Measurements from ENCODE around the gene EIF4H. TPM values are rescaled to one million over a fixed set of nuclear protein-coding genes. Genes with fewer than 3 reads are reported as not detected.

Gene EIF4H
- total RNA-seq, 1 donor from 2014 or later: 361 TPM

DNA sequence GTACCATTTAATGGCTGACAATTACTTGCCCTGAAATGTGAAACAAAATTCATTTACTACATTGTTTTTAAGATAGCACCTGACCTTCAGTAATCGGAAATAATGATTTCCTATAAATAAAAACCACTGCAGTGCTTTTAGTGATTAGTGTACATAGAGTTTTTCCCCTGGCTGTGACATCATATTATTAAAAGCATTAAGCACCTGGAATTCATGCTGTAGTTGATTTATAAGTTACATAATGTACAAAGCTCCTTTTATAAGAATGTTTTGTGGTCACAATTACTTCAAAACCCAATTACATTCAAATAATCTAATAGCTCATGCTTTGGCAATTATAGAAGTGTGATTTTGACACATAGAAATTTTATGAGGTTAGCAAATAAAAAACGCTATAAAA lies 44.3 kb upstream of the EIF4H start:
- DNase-seq (ENCODE audit: low read depth) (no peak), FAIRE-seq (no peak)
- Histone ChIP-seq H2AFZ (ENCODE audit: low read depth, low read length) (no peak overlapping the region), H3K79me2 (ENCODE audit: insufficient read depth, low read length) (no peaks in the 10 kb centered on the region), H3K36me3 (ENCODE audit: insufficient read depth, low read length) (no peaks in the 10 kb centered on the region), H3K9me3 (ENCODE audit: insufficient read depth, low read depth, low read length) (no peaks in the 10 kb centered on the region), H3K4me3 (ENCODE audit: insufficient read depth, low read depth, low read length) (no peak overlapping the region), H4K20me1 (ENCODE audit: insufficient read depth, low read length) (no peaks in the 10 kb centered on the region), H3K27me3 (ENCODE audit: insufficient read depth, low read length) (no peaks in the 10 kb centered on the region), H3K4me1 (ENCODE audit: insufficient read depth, low read length) (no peaks in the 10 kb centered on the region), H3K4me2 (ENCODE audit: low read length) (no peak overlapping the region), H3K27ac (ENCODE audit: low read depth, low read length) (no peak overlapping the region), H3K9ac (ENCODE audit: low read length) (no peak overlapping the region)
- no peak overlapping the region for H3K4me3 Mint-ChIP-seq (ENCODE audit: unreplicated experiment)
- no peaks in the 10 kb centered on the region for H3K9me3 Mint-ChIP-seq (ENCODE audit: unreplicated experiment)
- TF ChIP-seq, protein P1, sequence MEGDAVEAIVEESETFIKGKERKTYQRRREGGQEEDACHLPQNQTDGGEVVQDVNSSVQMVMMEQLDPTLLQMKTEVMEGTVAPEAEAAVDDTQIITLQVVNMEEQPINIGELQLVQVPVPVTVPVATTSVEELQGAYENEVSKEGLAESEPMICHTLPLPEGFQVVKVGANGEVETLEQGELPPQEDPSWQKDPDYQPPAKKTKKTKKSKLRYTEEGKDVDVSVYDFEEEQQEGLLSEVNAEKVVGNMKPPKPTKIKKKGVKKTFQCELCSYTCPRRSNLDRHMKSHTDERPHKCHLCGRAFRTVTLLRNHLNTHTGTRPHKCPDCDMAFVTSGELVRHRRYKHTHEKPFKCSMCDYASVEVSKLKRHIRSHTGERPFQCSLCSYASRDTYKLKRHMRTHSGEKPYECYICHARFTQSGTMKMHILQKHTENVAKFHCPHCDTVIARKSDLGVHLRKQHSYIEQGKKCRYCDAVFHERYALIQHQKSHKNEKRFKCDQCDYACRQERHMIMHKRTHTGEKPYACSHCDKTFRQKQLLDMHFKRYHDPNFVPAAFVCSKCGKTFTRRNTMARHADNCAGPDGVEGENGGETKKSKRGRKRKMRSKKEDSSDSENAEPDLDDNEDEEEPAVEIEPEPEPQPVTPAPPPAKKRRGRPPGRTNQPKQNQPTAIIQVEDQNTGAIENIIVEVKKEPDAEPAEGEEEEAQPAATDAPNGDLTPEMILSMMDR (IDR thresholded peaks at IDR 0.05; ENCODE audit: insufficient read depth, low read depth, low read length): no peak
- TF ChIP-seq EZH2 (IDR thresholded peaks at IDR 0.05; ENCODE audit: insufficient read depth, low read length): no peak
- H3K27ac Mint-ChIP-seq (ENCODE audit: unreplicated experiment): no peak overlapping the region
- no peaks in the 10 kb centered on the region for H3K27me3 Mint-ChIP-seq (ENCODE audit: low read depth, unreplicated experiment)
- no peaks in the 10 kb centered on the region for H3K4me1 Mint-ChIP-seq (ENCODE audit: low read depth, unreplicated experiment)
- H3K36me3 Mint-ChIP-seq (ENCODE audit: low read depth, unreplicated experiment): peaks cover 1% of the 10 kb centered on the region

DNA sequence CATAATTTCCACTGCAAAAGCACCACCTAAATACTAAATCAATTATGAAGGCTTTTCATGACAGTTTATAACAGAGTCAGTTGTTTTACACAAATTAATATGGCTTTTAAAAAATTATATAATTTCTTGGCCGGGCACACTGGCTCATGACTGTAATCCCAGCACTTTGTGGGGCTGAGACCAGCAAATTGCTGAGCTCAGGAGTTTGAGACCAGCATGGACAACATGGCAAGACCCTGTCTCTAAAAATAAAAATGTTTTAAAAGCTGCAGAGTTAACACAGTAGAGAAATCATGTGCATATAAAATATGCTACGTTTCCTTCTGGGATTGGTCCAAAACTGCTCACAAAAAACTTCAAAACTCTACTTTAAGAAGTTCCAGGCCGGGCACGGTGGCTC lies 43.6 kb upstream of the EIF4H start:
- H3K27me3 ChIP-seq (ENCODE audit: insufficient read depth, low read length): no peaks in the 10 kb centered on the region
- H3K27ac ChIP-seq (ENCODE audit: low read depth, low read length): no peak overlapping the region
- TF ChIP-seq, protein P1 (IDR thresholded peaks at IDR 0.05; ENCODE audit: insufficient read depth, low read depth, low read length): no peak
- no peak for TF ChIP-seq EZH2 (IDR thresholded peaks at IDR 0.05; ENCODE audit: insufficient read depth, low read length)
- Mint-ChIP-seq H3K9me3 (ENCODE audit: unreplicated experiment) (no peaks in the 10 kb centered on the region), H3K36me3 (ENCODE audit: low read depth, unreplicated experiment) (peaks cover 1% of the 10 kb centered on the region), H3K27ac (ENCODE audit: unreplicated experiment) (no peak overlapping the region), H3K27me3 (ENCODE audit: low read depth, unreplicated experiment) (no peaks in the 10 kb centered on the region), H3K4me1 (ENCODE audit: low read depth, unreplicated experiment) (no peaks in the 10 kb centered on the region), H3K4me3 (ENCODE audit: unreplicated experiment) (no peak overlapping the region)
- no peaks in the 10 kb centered on the region for H3K9me3 ChIP-seq (ENCODE audit: insufficient read depth, low read depth, low read length)
- H4K20me1 ChIP-seq (ENCODE audit: insufficient read depth, low read length): no peaks in the 10 kb centered on the region
- no peak overlapping the region for H3K9ac ChIP-seq (ENCODE audit: low read length)
- FAIRE-seq (no peak), DNase-seq (ENCODE audit: low read depth) (no peak)
- H3K4me1 ChIP-seq (ENCODE audit: insufficient read depth, low read length): no peaks in the 10 kb centered on the region
- no peak overlapping the region for H2AFZ ChIP-seq (ENCODE audit: low read depth, low read length)
- no peaks in the 10 kb centered on the region for H3K36me3 ChIP-seq (ENCODE audit: insufficient read depth, low read length)
- H3K4me3 ChIP-seq (ENCODE audit: insufficient read depth, low read depth, low read length): no peak overlapping the region
- no peak overlapping the region for H3K4me2 ChIP-seq (ENCODE audit: low read length)
- H3K79me2 ChIP-seq (ENCODE audit: insufficient read depth, low read length): no peaks in the 10 kb centered on the region

DNA sequence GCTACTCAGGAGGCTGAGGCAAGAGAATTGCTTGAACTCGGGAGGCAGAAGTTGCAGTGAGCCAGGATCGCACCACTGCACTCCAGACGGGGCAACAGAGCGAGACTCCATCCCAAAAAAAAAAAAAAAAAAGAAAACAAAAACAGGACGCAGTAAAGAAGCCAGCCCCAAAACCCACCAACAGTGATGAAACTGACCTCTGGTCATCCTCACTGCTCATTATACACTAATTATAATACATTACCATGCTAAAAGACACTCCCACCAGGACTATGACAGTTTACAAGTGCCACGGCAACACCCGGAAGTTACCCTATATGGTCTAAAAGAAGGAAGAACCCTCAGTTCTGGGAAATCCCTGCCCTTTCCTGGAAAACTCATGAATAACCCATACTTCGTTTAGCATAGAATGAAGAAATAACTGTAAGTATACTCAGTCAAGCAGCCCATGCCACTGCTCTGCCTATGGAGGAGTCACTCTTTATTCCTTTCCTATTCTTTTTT lies 40.0 kb upstream of the EIF4H start:
- no peaks in the 10 kb centered on the region for H3K36me3 ChIP-seq (ENCODE audit: insufficient read depth, low read length)
- no peaks in the 10 kb centered on the region for H4K20me1 ChIP-seq (ENCODE audit: insufficient read depth, low read length)
- no peaks in the 10 kb centered on the region for H3K4me1 Mint-ChIP-seq (ENCODE audit: low read depth, unreplicated experiment)
- no peak for FAIRE-seq
- H2AFZ ChIP-seq (ENCODE audit: low read depth, low read length): no peak overlapping the region
- H3K4me1 ChIP-seq (ENCODE audit: insufficient read depth, low read length): no peaks in the 10 kb centered on the region
- no peak overlapping the region for H3K27ac Mint-ChIP-seq (ENCODE audit: unreplicated experiment)
- H3K27ac ChIP-seq (ENCODE audit: low read depth, low read length): no peak overlapping the region
- H3K9me3 Mint-ChIP-seq (ENCODE audit: unreplicated experiment): no peaks in the 10 kb centered on the region
- no peaks in the 10 kb centered on the region for H3K79me2 ChIP-seq (ENCODE audit: insufficient read depth, low read length)
- no peaks in the 10 kb centered on the region for H3K9me3 ChIP-seq (ENCODE audit: insufficient read depth, low read depth, low read length)
- peaks cover 2% of the 10 kb centered on the region for H3K27me3 Mint-ChIP-seq (ENCODE audit: low read depth, unreplicated experiment)
- no peak overlapping the region for H3K4me3 ChIP-seq (ENCODE audit: insufficient read depth, low read depth, low read length)
- no peaks in the 10 kb centered on the region for H3K36me3 Mint-ChIP-seq (ENCODE audit: low read depth, unreplicated experiment)
- no peaks in the 10 kb centered on the region for H3K27me3 ChIP-seq (ENCODE audit: insufficient read depth, low read length)
- no peak overlapping the region for H3K4me3 Mint-ChIP-seq (ENCODE audit: unreplicated experiment)
- DNase-seq (ENCODE audit: low read depth): peak; percentile 38
- no peak overlapping the region for H3K4me2 ChIP-seq (ENCODE audit: low read length)
- TF ChIP-seq, protein P1 (IDR thresholded peaks at IDR 0.05; ENCODE audit: insufficient read depth, low read depth, low read length): no peak
- no peak for TF ChIP-seq EZH2 (IDR thresholded peaks at IDR 0.05; ENCODE audit: insufficient read depth, low read length)
- no peak overlapping the region for H3K9ac ChIP-seq (ENCODE audit: low read length)
